HG03342 (cell line): ENCODE data around the gene LPCAT1.

Experiments
- ATAC-seq: cut with Tn5 transposase; IDR thresholded peaks from one replicate; pipeline ENCODE4 v1.9.1; 2021; ENCODE audit warnings: mild to moderate bottlenecking, moderate library complexity; ENCODE audit not compliant: unreplicated experiment

The LPCAT1 gene

GRCh38 chr5:1446602-1447343, 77.0 kb downstream of the LPCAT1 start:
- no peak for ATAC-seq

DNA sequence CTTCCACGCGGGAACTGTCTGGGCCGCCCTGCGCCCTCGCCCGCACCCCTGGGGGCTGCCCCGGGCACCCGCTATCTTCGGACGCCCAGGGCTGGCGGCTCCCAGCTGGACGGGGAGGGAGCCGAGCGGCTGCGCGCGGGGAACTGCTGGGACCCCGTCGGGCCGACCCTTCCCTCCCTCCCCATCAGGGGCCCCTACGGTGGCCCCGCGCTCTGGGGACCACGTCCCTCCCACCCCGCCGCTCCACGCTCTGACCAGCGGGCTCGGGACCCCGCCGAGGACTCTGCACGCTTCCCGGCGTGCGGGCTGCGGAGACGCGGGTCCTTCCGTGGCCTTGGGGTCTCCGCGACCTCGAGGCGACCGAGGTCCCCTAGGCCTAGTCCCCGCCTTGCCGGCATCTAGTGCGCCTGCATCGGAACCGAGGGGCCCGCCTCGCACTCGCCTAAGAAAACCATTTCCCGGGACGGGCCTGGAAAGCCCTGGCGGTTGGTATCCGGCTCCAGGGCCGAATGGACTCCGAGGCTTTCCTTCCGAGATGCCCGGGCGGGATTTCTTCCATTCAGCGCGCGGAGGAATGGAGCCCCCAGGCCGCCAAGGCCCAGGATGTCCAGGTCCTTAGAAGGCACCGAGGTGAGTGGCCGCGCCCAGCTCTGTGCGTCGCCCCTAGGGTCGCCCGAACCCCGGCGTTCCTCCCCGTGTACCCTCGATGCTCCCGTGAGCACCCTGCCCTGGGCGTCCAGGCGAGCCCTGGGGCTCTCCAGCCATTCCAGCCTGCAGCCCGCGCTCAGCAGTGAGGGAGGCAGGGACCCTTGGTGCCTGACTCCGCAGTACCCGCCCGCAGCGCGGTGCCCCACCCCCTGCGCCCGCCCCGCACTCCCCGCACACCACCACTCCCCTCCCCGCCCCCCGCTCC, 77.8 kb downstream of the LPCAT1 start:
- ATAC-seq, result no peak

DNA sequence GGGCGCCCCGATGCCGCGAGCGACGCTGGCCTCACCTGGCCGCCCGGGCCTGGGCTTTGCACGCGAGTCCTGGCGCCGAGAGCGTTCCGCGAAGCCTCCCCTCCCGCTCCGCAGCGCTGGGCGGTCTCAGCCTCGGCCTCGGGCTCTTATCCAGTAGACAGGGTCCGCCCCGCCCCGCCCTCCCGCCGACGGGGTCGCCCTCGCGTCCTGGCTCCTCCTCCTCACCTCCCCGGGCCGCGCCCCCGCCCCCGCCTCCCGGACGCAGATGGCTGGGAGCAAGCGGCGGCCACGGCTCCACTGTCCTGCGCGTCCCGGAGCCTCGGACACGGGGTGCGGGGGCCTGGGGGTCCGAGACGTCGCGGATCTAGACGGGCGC, 78.5 kb downstream of the LPCAT1 start, which contains the start of gene SLC6A3:
TSS of gene SLC6A3 (minus strand) at position 128 of the 376 bp plus-strand sequence. CDS start 2,243 bp downstream, outside the sequence.
- ATAC-seq, result no peak

GRCh38 chr5:1444361-1445189, 79.2 kb downstream of the LPCAT1 start:
- ATAC-seq, result no peak

GRCh38 chr5:1443991-1444360, 79.8 kb downstream of the LPCAT1 start:
- no peak for ATAC-seq

DNA sequence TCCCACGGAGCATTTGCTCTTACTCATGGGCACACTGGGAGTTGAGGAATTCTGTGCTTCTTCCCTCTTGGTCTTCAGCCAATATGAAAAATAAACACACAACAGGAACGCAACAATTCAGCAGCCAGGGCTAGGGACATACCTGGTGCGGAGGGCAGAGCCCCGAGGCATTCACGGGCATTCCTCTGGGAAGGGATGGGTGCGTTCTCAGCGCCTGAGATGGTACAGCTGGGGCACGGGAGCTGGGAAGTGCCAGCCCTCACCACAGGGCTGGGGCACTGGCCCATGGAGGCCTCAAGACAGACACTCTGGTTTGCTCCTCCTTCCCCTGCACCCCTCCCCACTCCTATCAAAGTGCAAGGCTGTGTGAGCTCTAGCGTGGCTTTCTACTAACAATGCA, 80.6 kb downstream of the LPCAT1 start:
- no peak for ATAC-seq

- ATAC-seq, result no peak
Observed at GRCh38 chr5:1442222-1443145, 81.3 kb downstream of the LPCAT1 start.

- no peak for ATAC-seq
Observed at GRCh38 chr5:1441166-1441865, 82.4 kb downstream of the LPCAT1 start.

GRCh38 chr5:1440098-1440493, 83.7 kb downstream of the LPCAT1 start:
- no peak for ATAC-seq

DNA sequence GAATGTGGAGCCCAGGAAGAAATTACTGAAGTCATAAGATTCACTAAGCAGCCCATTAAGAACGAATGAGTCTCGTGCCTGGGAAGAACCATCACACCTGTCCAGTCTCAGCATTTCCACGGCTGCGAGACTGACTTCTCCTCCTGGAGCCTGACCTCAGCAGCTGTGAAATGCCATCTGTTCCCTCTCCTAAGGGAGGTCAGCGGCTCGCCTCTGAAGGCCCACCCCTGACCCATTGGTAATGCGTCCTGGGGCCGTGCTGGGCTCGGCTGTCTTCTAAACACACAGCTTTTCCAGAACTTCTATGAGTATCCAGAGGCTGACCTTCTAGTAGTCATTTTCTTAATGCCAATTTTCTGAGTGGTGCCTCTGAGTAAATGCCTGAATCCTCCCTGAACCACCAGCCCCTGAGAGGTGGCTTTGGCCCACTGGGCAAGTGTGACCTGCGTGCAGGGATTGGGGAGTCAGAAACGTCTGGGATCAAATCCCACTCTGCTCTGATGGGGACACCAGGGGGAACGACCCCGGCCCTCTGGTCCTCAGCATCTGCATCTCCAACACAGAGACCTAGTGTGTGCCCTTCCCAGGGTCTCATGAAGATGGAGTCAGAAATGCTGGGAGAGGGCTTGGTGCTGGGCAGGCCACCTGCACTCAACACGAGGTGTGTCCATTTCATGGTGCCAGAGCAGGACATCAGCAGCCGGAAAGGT, 84.2 kb downstream of the LPCAT1 start:
- ATAC-seq, result no peak

GRCh38 chr5:1438871-1439270, 84.9 kb downstream of the LPCAT1 start:
- ATAC-seq, result no peak

DNA sequence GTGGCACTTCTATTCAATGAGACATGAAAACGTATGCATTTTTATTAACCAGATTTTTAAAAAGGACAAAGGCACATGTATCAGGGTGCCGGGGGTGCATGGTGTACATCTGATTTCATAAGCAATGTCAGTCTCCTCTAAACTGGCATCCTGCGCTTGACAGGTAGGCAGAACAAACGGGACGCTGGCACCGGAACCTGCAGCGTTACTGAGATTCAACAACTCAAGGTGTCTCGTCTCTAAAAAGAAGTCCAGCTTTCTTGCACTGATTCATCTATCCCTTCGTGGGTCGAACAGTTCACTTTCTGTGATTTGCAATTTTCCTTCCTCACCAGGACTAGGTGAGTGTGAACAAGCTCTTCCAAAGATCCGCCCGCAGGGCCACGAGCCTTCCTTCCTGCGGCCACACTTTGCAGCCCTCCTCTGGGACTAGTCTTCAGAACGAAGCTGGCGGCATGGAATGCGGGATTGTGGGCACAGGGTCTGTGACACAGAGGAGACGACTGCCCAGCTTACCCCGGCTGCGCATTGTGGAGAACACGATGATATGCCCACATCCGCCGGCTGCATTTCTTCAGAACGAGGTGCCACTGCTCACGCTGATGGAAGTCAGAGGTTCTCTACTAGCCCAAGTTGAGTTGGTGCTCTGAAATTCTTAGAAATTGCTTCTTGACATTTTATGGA, 85.7 kb downstream of the LPCAT1 start:
- ATAC-seq, result no peak

- no peak for ATAC-seq
Observed at GRCh38 chr5:1437226-1437829, 86.4 kb downstream of the LPCAT1 start.

GRCh38 chr5:1436681-1437080, 87.1 kb downstream of the LPCAT1 start:
- ATAC-seq, result no peak

GRCh38 chr5:1436036-1436435, 87.7 kb downstream of the LPCAT1 start:
- ATAC-seq, result no peak

DNA sequence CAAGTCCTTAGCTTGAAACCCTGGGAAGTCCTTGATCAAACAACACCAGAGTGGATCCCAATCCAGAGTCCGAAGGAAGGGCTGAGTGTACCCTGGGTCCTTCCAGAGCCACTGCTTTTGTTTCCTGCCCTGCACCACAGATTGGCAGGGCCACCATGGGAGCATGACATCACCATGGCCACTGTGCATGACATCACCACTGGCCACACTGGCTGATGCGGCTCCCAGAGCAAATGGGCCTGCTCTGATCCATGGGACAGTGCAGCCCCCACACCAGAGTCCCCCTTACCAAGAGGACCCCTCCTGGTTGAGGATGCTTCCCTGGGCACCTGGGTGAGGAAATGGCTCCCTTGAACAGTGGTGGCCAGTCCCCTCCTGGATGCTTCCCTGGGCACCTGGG, 88.4 kb downstream of the LPCAT1 start:
- ATAC-seq, result no peak

DNA sequence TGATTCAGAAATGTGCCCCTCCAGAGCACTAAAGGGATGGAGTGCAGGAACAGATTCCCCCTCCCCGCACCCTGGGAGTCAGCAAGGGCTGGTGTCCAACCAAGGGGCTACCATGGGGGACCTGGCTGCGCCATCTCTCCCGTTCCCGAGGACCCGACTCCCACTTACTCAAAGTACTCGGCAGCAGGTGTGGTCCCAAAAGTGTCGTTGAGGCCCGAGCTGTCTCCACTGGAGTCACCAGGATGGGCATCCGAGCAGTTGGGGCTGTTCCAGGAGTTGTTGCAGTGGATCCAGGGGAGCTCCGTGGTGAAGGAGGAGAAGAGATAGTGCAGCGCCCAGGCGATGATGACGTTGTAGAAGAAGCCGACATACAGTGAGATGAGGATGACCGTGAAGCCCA, 91.5 kb downstream of the LPCAT1 start:
- no peak for ATAC-seq

DNA sequence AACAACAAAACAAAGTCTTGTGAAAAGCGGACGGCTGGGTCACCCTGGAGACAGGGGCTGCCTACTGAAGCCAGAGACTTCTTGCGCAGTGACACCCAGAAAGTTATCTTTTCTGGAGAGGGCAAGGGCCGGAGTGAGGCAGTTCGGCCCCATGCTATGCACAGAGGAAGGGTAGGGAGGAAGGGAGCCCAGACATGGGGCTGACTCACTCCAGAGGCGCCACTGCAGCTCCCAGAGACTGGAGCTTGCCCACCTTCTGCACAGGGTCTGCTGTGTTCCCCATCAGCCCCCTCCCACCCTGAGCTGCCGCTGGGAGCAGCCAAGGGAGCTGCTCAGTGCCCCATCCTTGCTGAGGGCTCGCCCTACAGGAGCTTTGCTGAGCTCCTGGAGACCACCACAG, 91.9 kb downstream of the LPCAT1 start:
- ATAC-seq, result no peak
